Spleen (tissue), 11 donors: ENCODE results near the gene RCN1. TPM values are rescaled to one million over a fixed set of nuclear protein-coding genes. Genes with fewer than 3 reads are reported as not detected.

Source experiments
- DNase-seq: peaks from one replicate; pipeline ENCODE4 v3.0.0-alpha.2; 2020
- H3K27ac ChIP-seq, 8 donors: fragments of 200-600 bp; sonication (generic) in 7 of 8; 1 replicate in 4 of 8; 2 replicates in 4 of 8; pipeline versions ENCODE4 v1.5.0 to v1.8.0; 2016 to 2021; ENCODE audit warnings: inconsistent platforms in 4 of 8, mild to moderate bottlenecking in 4 of 8, moderate library complexity in 1 of 8
- H3K27me3 ChIP-seq, 7 donors: fragments of 200-600 bp; sonication (generic) in 6 of 7; replicated peaks in 1 of 7; 1 replicate in 4 of 7; 2 replicates in 3 of 7; pipeline versions ENCODE4 v1.5.0 to v1.8.0; 2016 to 2021; ENCODE audit warnings: inconsistent platforms in 3 of 7, mild to moderate bottlenecking in 1 of 7
- H3K36me3 ChIP-seq, 6 donors: fragments of 200-600 bp; sonication (generic) in 5 of 6; 1 replicate in 4 of 6; 2 replicates in 2 of 6; pipeline versions ENCODE4 v1.5.0 to v1.8.0; 2016 to 2021; ENCODE audit warnings: inconsistent platforms in 2 of 6
- H3K4me1 ChIP-seq, 6 donors: fragments of 200-600 bp; sonication (generic) in 5 of 6; 1 replicate in 3 of 6; 2 replicates in 3 of 6; pipeline versions ENCODE4 v1.5.0 to v1.8.0; 2016 to 2021; ENCODE audit warnings: inconsistent platforms in 3 of 6
- H3K4me3 ChIP-seq, 8 donors: fragments of 200-600 bp; sonication (generic) in 7 of 8; 1 replicate in 4 of 8; 2 replicates in 4 of 8; pipeline versions ENCODE4 v1.5.0 to v1.8.0; 2016 to 2021; ENCODE audit warnings: inconsistent platforms in 4 of 8, mild to moderate bottlenecking in 4 of 8, moderate library complexity in 2 of 8
- H3K9me3 ChIP-seq, 8 donors: fragments of 200-600 bp; sonication (generic) in 7 of 8; 1 replicate in 4 of 8; 2 replicates in 4 of 8; pipeline versions ENCODE4 v1.5.0 to v1.8.0; 2016 to 2021; ENCODE audit warnings: inconsistent platforms in 4 of 8
- CTCF ChIP-seq, 11 experiments: fragments of 200-600 bp in 7 of 11; fragments of 450-650 bp in 4 of 11; sonication (generic) in 4 of 11; IDR thresholded peaks in 8 of 11; conservative IDR thresholded peaks in 3 of 11; 1 replicate in 7 of 11; 2 replicates in 4 of 11; pipeline versions ENCODE4 v1.4.0 to v1.8.0; 2016 to 2021; ENCODE audit warnings: antibody characterized with exemption in 11 of 11, inconsistent platforms in 4 of 11, mild to moderate bottlenecking in 1 of 11
- POLR2A ChIP-seq, 3 donors: fragments of 450-650 bp; IDR thresholded peaks; one replicate each; pipeline ENCODE4 v1.5.1; 2017; ENCODE audit warnings: antibody characterized with exemption in 3 of 3, mild to moderate bottlenecking in 1 of 3
- POLR2AphosphoS5 ChIP-seq, 3 donors: sonication (generic); formaldehyde crosslinking; IDR thresholded peaks; one replicate each; pipeline ENCODE4 v1.5.1; 2017; ENCODE audit warnings: antibody characterized with exemption in 3 of 3
- WGBS, 5 donors: extraction: QIAGEN DNeasy Blood & Tissue Kit in 3 of 5; methylation state at CpG; one replicate each; pipeline versions ENCODE4 v1.1.5 to v1.1.7; 2013 to 2018; 5-methylcytosine and 5-hydroxymethylcytosine counted together
- intact Hi-C: fragments of 100-400 bp; cut with DNase I; formaldehyde crosslinking; loops from one replicate; pipeline ENCODE4 v1.15.0; 2023; ENCODE audit warnings: low total_unique reads
- polyA plus RNA-seq, 3 donors: library from polyadenylated mRNA; stranded (reverse); fragments of 200-250 nt; gene quantifications; one replicate each; pipeline ENCODE4 v1.2.1, GENCODE V29; 2013
- total RNA-seq, 7 donors: library from RNA; depleted of rRNA in 3 of 7; stranded (reverse); fragments of >200 nt in 3 of 7; fragmentation: NEBNext Ultra II Directional in 4 of 7; extraction: Animal tissue kit (Norgen Biotek cat#: 25700) in 4 of 7; gene quantifications; one replicate each; pipeline versions ENCODE4 v1.1.0 to v1.2.1, GENCODE V29; 2016 to 2021
- donor health status: healthy with polysubstance abuse.
- donor health status: DM: no; HTN: no; CAD: no; lungs with moderate emphysema.
- donor health status: DM: no; HTN: no; CAD: no.
- donor health status: Bipolar disorder and iron deficiency.
- donor health status: healthy.
- donor health status: DM: no; HTN: no; CAD: no.
- donor health status: DM: yes; HTN: yes; CAD: no.

The RCN1 gene
- total and polyA plus RNA-seq, 10 donors, result 23.3 to 53.8 (median 38.2) TPM

GRCh38 chr11:32065865-32066629 lies 24.8 kb upstream of the RCN1 start:
- Histone ChIP-seq H3K27ac (no peak overlapping the region), H3K27me3 (peaks cover 0 to 54% (median 0%) of the 10 kb centered on the region in 7 donors), H3K9me3 (no peaks in the 10 kb centered on the region), H3K4me3 (no peak overlapping the region), H3K36me3 (no peaks in the 10 kb centered on the region), H3K4me1 (no peaks in the 10 kb centered on the region)
- intact Hi-C loops, result no loop called here
- no peak for DNase-seq
- TF ChIP-seq POLR2A (IDR thresholded peaks at IDR 0.05) (no peak), CTCF (IDR thresholded peaks at IDR 0.05 in 8 of 11, conservative IDR thresholded peaks at IDR 0.05 in 3 of 11) (no peak), POLR2AphosphoS5 (IDR thresholded peaks at IDR 0.05) (no peak)
- 53 to 66% (median 60%) methylated on average over 8 of the region's 8 CpGs for WGBS, 5 donors

- TF ChIP-seq CTCF (IDR thresholded peaks at IDR 0.05 in 8 of 11, conservative IDR thresholded peaks at IDR 0.05 in 3 of 11) (no peak), POLR2A (IDR thresholded peaks at IDR 0.05) (no peak), POLR2AphosphoS5 (IDR thresholded peaks at IDR 0.05) (no peak)
- DNase-seq, result no peak
- no peaks in the 10 kb centered on the region for H3K9me3 ChIP-seq
- H3K4me3 ChIP-seq, result no peak overlapping the region
- no peak overlapping the region for H3K27ac ChIP-seq
- H3K4me1 ChIP-seq, result no peaks in the 10 kb centered on the region
- H3K36me3 ChIP-seq, result no peaks in the 10 kb centered on the region
- WGBS, 5 donors, result 56 to 76% (median 68%) methylated on average over 13 of the region's 13 CpGs
- intact Hi-C loops, result no loop called here
- H3K27me3 ChIP-seq, result peaks cover 0 to 46% (median 0%) of the 10 kb centered on the region in 7 donors
Observed at GRCh38 chr11:32068134-32068870, 22.6 kb upstream of the RCN1 start.

GRCh38 chr11:32069361-32070058 lies 21.4 kb upstream of the RCN1 start:
- intact Hi-C loops, result no loop called here
- no peaks in the 10 kb centered on the region for H3K4me1 ChIP-seq
- DNase-seq, result no peak
- no peaks in the 10 kb centered on the region for H3K9me3 ChIP-seq
- no peak overlapping the region for H3K4me3 ChIP-seq
- no peak overlapping the region for H3K27ac ChIP-seq
- peaks cover 0 to 46% (median 0%) of the 10 kb centered on the region in 7 donors for H3K27me3 ChIP-seq
- WGBS, 5 donors, result 73 to 79% (median 76%) methylated on average over 6 of the region's 6 CpGs
- no peak for TF ChIP-seq POLR2A (IDR thresholded peaks at IDR 0.05)
- TF ChIP-seq CTCF (IDR thresholded peaks at IDR 0.05 in 8 of 11, conservative IDR thresholded peaks at IDR 0.05 in 3 of 11), result no peak
- TF ChIP-seq POLR2AphosphoS5 (IDR thresholded peaks at IDR 0.05), result no peak
- H3K36me3 ChIP-seq, result no peaks in the 10 kb centered on the region
